GM13977 (cell line): Measurements from ENCODE around the gene SAMD5.
A peak's percentile ranks its signal among the peaks of the same experiment; 100 is the strongest.

ENCODE experiments used
- DNase-seq: peaks from one replicate; pipeline ENCODE4 v3.0.0; 2012; ENCODE audit warnings: low spot score
- in situ Hi-C: fragments of 300-500 bp; cut with MboI; formaldehyde crosslinking; loops from one replicate; pipeline ENCODE4 v1.12.0; 2022; ENCODE audit warnings: low sequenced_read_pairs, low pct_unique_long_range_greater_than_20kb, mixed read lengths, inconsistent platforms; ENCODE audit not compliant: unreplicated experiment
- TF ChIP-seq, protein P1 (sequence below): IDR thresholded peaks from 2 replicates; pipeline ENCODE4 v1.5.1; 2012; ENCODE audit warnings: mild to moderate bottlenecking, control low read depth; ENCODE audit not compliant: insufficient read depth; ENCODE audit errors: extremely low read depth, missing control alignments

SAMD5 gene

GRCh38 chr6:147507162-147508041 is 1.1 kb upstream of the SAMD5 start:
- TF ChIP-seq, protein P1, sequence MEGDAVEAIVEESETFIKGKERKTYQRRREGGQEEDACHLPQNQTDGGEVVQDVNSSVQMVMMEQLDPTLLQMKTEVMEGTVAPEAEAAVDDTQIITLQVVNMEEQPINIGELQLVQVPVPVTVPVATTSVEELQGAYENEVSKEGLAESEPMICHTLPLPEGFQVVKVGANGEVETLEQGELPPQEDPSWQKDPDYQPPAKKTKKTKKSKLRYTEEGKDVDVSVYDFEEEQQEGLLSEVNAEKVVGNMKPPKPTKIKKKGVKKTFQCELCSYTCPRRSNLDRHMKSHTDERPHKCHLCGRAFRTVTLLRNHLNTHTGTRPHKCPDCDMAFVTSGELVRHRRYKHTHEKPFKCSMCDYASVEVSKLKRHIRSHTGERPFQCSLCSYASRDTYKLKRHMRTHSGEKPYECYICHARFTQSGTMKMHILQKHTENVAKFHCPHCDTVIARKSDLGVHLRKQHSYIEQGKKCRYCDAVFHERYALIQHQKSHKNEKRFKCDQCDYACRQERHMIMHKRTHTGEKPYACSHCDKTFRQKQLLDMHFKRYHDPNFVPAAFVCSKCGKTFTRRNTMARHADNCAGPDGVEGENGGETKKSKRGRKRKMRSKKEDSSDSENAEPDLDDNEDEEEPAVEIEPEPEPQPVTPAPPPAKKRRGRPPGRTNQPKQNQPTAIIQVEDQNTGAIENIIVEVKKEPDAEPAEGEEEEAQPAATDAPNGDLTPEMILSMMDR = no peak
- in situ Hi-C loops = no loop called here
- peak; percentile 36 for DNase-seq

DNA sequence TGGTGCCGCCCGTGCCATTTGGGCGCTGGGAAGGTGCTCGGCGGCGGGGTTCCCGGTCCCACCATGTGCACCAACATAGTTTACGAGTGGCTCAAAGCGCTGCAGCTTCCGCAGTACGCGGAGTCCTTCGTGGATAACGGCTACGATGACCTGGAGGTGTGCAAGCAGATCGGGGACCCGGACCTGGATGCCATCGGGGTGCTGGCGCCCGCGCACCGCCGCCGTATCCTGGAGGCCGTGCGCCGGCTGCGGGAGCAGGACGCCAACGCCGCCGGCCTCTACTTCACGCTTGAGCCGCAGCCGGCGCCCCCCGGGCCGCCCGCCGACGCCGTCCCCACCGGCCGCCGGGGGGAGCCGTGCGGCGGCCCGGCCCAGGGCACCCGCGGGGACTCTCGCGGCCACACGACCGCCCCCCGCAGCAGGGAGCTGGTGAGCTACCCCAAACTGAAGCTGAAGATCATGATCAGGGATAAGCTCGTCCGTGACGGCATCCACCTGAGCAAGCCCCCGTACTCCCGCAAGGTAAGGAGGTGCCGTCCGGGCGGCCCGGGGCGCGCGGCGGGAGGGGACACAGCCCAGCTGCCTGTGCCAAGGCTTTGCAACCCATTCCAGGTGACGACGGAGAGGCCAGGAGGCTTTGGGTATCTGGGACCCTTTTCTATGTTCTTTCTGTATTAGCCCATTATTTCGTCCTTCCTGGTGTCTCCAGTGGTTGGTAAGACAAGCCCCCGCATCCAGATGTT is 547 bp downstream of the SAMD5 start:
- TF ChIP-seq, protein P1 = no peak
- in situ Hi-C loops = no loop called here
- peak; percentile 25 for DNase-seq

DNA sequence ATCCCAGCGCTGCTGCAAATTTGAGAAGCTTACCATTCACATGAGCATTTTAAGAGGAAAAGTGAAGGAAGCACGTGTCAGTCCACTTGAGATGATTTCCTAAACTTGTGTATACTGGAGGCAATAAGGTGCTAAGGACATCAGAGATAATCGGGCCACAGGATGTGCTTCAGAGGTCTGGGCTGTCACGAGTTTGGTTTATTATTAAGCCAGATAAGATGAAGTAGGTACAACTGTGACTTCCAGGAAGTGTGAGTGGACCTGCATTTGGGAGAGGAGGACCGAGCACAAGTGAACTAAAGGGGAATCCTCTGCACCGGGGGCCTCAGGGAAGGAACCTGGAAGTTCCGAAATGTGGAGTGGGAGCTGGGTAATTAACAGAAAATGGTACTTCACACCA is 1.4 kb downstream of the SAMD5 start:
- TF ChIP-seq, protein P1 = no peak
- in situ Hi-C loops = no loop called here
- DNase-seq = no peak

DNA sequence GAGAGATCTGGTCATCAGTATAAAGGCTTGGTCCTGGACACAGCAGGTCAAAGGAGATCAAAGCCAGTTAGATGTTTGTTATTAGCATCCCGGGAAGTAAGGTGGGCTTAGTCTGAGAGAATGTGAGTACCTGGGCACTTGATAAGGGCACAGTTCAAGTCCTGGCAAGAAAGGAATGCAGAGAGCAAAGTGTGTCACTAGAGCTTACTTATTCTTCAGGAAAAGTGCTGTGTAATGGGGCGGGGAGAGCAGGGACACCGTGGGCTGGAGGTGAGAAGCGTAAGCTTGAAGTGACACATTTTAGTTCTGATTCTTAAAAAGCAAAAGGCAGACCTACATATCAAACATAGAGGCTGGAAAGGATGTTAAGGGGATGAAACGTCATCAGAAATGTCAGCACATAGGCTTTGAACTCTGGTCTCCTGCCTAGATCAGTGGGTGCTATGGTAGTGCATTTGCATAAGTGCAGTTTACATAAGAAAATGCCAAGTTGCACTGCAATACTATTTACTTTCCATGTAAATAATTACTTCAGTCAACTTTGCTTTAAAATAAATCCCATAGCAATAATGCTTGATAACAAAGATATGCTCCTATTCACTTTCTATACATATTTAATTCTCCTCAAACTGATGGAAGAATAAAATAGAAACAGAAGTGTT is 2.6 kb downstream of the SAMD5 start:
- TF ChIP-seq, protein P1 = no peak
- in situ Hi-C loops = no loop called here

DNA sequence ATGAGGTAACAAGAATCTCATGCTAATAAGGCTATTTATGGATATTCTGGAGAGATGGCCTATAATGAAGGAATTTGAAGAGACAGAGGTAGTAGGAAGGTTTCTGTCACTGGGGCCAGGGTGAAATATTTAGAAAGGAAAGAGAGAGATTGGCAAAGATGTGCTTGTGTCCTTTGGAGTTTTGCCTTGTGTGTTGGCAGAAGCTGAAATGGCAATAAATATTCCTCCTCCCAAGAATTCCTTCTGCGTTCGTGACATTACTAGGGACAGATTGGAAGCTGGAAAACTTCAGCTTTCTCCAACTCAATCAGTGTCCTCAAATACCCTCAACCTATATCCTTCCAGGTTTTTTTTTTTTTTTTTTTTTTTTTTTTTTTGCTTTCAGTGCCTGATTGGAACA is 6.3 kb downstream of the SAMD5 start:
- no peak for DNase-seq
- in situ Hi-C loops = no loop called here
- TF ChIP-seq, protein P1 = no peak

More for the DNA sequence above, 2.6 kb downstream of the SAMD5 start:
- no peak for DNase-seq

- DNase-seq = no peak
- in situ Hi-C loops = no loop called here
- TF ChIP-seq, protein P1 = no peak
These were observed 6.8 kb downstream of the SAMD5 start for GRCh38 chr6:147515327-147515726.
